Measurements from ENCODE around the gene NCBP3.

GRCh38 chr17:3753624-3754023 is 92.4 kb downstream of the NCBP3 start:
- TF ChIP-seq POLR2A (IDR thresholded peaks at IDR 0.05) (no peak), CTCF (IDR thresholded peaks at IDR 0.05) (no peak)
